IPS-NIHi11 (cell line): Measurements from ENCODE around the gene CDK19.
A peak's percentile ranks its signal among the peaks of the same experiment; 100 is the strongest.

Experiments
- DNase-seq: peaks from one replicate; pipeline ENCODE4 v3.0.0; 2012; ENCODE audit warnings: mixed read lengths, low spot score

Gene CDK19

DNA sequence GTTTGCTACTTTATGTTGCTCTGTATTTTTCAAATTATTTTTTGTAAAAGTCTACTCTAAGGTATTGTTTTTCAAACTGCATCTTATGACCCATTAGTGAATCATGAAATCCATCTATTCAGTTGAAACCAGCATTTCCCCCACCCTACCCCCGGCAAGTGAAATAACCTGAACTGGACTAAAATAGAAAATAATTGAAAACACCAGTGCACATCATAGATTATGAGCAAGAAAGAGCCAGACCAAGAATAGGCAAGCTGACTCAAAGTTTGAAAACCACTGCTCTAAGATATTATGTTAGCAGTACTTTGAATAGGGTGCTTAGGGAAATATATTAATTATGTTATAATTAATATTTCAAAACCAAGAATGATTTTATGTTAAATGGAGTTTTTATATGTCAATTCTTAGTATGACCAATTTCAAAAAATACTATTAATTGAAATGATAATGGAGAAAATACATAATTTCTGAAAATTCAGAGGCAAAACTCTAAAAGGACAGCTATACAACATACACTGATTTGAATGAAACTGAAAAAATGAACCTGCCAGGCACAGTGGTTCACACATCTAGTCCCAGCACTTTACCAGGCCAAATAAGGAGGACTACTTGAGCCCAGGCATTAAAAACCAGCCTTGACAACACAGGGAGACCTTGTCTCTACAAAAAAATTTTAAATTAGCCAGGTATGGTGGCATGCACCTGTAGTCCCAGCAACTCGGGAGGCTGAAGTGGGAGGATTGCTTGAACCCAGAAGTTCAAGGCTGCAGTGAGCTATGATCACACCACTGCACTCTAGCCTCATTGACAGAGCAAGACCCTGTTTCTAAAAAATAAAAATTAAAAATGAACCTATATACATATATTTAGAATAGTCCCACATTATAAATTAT is 112.0 kb downstream of the CDK19 start:
- no peak for DNase-seq

DNA sequence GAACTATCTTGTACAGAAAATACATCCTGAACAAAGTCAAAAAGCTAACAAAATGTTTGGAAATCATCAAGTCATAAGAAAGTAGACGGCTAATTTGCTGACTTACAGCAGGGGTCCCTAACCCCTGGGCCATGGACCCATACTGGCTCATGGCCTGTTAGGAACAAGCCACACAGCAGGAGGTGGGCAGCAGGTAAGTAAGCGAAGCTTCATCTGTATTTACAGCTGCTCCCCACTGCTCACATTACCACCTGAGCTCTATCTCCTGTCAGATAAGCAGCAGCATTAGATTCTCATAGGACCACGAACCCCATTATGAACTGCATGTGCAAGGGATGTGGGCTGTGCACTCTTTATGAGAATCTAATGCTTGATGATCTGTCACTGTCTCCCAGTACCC is 115.5 kb downstream of the CDK19 start:
- DNase-seq = no peak

DNA sequence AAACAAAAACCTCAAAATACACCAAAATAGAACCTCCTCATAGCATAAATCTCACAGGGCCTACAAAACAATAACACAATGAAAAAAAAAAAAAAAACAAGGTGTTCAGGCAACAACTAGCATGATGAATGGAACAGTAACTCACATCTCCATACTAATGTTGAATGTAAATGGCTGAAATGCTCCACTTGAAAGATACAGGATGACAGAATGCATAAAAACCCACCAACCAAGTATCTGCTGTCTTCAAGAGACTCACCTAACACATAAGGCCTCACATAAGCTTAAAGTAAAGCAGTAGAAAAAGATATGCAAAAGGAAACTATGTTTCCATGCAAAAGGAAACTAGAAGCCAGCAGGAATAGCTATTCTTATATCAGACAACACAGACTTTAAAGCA is 121.3 kb downstream of the CDK19 start:
- no peak for DNase-seq

DNA sequence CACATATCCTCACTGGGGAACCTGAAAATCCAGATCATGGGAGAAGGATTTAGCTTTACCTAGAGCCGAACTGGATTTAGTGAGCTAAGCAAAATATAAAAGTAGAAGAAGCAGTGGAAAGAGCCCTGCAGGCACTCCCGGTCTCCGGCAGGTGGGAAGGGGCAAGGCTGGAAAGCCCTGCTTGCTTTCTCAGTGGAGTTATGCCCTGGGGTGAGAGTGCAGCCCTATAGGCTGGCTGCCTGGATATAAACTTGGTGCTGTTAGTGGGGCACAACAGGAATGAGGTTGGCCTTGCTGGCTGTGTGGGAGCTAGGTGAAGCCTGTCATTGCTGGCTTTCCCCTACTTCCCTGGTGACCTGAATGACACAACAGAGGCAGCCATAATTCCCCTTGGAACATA is 122.0 kb downstream of the CDK19 start:
- no peak for DNase-seq

DNA sequence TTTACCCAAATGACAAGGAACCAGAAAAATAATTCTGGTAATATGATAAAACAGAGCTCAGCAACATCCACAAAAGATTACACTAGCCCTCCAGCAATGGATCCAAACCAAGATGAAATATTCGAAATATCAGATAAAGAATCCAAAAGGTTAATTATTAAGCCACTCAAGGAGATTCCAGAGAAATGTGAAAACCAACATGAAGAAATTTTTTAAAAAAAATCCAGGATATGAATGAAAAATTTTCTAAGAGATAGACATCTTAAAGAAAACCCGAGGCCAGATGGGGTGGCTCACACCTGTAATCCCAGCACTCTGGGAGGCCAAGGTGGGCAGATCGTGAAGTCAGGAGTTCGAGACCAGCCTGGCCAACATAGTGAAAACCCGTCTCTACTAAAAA is 124.4 kb downstream of the CDK19 start:
- no peak for DNase-seq

DNA sequence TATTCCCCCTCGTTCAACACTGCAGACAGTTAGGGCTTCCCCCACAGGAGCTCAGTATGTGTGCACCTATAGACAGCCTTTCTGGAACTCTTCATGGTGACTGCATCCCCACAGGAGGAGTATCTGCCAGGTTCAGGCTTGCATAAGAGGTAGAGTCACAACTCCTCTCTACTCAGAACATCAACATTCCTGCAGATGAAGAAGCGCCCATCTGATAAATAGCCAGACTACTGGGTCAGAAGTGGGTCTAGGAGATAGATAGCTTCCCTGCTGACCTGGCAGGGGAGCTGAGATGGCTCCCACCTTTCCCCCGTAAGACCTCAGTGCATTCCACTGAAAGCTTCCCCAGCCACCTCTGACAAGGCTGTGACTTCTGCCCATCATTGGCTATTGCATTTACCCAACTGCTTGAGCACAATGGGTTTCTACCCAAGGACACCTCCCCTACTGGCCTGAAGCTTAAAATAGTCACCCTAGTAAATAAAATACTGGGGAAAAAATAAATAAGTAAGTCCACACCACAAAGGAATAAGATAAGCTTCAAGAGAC is 125.1 kb downstream of the CDK19 start:
- DNase-seq = no peak

DNA sequence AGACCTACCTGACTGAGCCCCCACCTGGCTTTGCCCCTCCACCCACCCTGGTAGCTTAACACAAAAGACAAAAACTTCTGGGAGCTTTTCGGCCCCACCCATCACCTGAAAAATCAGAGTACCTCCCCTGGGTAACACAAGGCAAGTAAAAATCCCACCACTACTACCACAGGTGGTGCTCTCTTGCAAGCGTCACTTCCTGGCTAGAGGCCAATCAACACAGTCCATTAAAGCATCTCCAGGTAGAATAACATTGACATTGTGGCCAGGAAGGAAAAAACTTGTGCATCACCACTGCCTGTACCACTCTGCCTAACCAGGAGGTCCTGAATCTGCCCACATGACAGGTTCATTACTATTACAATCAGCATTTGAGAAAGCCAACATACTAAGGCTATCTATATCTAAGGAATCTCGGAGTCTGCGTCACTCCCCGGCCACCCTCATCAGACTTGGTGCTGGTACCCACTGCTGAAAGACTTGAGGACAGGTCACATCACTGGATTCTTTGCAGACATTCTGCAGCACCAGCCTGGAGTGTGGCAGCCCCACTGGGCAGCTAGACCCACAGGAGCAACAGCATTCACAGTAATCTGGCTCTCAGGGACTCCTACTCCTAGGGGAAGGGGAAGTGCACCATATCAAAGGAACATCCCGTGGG is 125.9 kb downstream of the CDK19 start:
- DNase-seq = peak; percentile 8

DNA sequence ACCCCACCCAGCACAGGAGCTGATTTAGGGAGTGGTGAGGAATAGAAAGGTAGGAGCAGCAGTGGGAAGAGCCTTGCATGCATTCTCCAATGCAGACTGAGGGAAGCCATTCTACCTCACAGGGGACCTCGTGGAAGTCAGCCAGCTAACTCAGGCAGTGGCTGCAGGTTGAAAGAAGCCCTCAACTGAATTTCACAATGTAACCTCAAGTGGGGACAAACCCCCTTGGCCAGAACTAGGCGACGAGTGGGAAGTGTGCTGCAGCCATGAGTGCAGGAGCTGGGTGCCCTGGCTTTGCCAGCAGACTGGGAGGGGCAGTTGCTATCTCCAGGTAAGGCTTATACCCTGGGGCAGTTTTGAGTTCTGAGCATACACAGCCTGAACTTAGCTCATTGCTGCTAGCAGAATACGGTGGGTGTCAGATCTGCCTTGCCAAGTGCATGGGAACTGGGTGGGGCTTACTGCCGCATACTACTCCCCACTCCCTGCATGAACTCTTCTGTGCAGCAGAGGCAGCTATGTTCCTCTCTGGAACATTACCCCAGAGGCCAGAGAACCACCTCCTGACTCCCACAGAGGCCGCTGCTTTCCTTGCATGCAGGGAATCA is 126.5 kb downstream of the CDK19 start:
- DNase-seq = no peak

DNA sequence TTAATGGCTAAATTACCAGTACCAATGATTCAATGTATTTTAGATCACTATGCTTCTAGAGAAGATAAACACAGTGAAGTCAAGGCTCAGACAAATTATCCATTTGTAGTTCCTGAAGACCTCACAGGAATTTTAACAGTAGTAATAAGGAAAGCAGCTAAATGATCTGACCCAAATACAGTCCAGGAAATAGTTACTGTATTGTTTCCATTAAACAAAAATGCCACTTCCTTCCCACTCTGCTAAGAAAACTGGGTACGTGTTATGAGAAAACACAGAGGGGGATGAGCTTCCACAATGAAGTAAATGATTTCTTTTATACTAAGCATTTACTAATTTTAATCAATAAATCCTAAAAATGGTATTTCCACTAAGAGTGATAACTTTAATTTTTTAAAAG is 127.9 kb downstream of the CDK19 start:
- DNase-seq = no peak

DNA sequence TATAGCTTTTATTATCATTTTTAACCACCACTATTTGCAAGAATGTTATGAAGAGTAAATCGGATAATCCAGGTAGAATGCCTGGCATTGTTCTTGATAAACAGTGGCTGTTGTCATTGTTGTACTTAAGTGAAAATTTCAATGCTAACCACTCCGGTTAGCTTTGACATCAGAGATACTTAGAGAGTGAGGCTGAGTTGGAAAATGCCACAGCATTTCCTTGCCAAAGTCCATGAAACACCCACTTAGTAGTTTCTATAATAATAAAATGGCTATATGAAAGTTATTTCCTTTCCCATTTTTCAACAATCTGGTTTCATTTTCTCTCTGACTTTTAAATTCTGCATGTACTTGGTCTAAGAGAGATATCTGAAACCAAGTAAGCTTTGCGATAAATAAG is 132.0 kb downstream of the CDK19 start:
- DNase-seq = no peak

DNA sequence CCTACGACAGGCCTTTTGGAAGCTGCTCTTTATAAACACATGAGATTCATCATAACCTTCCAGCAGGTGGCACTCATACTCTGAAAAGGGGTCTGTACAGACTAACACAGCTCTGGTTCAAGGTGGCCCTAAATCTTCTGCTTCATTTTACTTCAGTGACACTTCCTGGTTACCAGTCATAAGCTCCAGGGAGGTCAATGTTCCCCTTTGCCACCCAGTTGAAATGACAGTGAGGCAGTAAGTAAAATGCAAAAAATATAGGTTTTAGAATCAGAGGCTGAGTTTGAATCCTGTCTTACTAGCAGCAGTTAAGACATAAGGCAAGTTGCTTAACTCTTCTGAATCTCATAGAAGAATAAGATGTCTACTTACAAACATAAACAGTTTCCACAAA is 132.8 kb downstream of the CDK19 start:
- peak; percentile 67 for DNase-seq

DNA sequence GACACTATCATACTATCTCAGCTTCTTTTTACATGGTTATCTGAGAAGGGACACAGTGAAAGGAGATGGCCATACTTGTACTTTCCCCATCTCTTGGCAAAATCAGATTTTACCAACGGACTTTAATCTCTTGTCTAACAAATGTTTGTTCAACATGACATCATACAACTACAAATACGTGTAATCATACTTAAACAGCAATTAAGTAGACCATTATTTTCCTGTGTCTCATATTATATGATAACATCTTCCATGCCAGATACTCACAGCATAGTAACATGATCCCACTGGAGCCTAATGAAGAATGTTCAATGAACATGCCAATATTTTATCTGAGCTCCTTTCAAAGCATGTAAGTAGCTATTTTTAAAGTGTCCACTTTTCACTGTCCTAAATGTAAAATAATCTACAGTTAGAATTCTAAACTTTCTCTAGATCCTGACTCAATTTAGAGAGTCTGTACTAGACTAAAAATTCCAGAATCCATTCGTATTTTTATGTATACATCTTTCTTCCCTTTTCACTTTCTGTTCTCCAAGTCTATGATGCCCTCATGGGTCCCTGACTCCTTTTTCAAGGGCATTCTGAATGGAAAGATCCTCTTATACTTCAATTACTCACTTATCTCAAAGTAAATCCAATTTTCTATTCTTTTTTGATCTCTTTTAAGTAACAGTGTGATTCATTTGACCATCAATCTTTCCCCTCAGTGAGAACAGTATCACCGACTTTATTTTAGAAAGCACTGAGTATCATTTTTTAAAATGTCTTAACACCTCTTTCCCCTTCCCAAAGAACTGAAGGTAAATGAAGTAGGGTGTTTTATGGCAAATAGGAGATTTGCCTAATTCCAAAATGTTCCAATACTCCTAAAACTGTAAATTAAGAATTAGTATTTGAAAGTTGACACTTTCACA is 133.5 kb downstream of the CDK19 start:
- no peak for DNase-seq

DNA sequence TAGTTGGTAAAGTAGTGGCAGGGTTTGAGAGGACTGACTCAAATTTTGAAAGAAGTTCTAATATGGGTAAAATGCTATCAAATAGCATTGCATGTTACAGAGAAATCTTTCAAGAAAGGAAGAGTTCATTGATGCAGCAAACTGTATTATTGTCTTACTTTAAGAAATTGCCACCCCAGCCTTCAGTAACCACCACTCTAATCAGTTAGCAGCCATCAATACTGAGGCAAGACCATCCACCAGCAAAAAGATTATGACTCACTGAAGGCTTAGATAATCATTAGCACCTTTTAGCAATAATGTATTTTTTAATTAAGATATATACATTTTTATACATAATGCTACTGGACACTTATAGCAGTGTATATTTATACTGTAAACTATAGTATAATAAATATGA is 138.9 kb downstream of the CDK19 start:
- no peak for DNase-seq

DNA sequence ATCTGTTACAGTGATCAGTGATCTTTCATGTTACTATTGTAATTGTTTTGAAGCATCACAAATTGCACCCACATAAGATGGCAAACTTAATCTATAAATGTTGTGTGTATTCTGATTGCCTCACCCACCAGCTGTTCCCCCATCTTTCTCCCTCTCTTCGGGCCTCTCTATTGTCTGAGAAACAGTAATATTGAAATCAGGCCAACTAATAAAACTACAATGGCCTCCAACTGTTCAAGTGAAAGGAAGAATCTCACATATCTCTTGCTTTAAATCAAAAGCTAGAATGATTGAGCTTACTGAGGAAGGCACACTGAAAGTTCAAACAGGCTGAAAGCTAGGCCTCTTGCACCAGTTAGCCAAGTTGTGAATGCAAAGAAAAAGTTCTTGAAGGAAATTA is 141.2 kb downstream of the CDK19 start:
- no peak for DNase-seq

DNA sequence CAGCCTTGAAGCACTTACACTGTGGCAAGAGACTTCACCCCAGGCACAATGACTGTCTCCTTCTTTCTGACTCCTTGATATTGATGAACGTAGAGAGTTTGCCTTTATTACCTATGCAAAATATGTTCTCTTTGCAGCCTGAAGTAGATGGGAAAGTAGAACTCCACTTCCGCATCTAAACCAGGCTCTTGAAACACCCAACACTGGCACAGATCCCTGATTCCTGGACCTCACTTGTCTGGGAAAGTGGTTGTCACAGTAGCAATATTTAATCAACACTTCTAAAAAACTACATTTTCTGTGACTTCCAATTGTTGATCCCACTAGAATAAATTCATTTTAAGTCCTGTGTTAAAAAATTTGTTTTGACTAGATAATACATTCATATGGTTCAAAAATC is 143.1 kb downstream of the CDK19 start:
- DNase-seq = no peak

DNA sequence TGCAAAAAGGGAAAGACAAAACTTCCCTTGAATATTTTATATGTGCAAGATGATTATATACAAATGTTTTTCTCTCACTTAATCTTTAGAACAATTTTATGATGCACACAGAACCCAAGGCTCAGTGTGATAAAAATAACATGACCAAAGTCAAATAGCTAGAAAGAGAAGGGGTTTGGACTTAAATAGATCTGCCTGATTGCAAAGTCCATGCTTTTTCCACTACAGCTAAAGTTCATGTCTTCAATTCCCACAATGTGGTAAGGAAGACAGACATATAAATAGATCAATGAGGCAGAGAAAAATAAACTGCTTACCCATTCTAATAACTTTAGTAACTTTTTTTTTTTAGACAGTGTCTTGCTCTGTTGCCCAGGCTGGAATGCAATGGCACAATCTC is 143.8 kb downstream of the CDK19 start:
- no peak for DNase-seq

DNA sequence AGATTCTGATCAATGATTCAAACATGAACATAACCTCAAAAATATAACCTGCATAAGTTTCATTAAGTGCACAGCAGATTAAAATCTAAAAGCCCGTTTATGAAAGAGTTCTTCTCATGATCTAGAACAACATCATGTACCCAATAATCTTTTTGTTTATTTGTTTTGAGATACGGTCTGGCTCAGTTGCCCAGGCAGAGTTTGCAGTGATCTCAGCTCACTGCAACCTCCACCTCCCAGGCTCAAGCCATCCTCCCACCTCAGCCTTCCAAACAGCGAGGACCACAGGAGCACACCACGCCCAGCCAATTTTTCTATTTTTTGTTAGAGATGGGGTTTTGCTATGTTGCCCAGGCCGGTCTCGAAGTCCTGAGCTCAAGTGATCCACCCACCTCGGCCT is 149.7 kb downstream of the CDK19 start:
- DNase-seq = no peak

DNA sequence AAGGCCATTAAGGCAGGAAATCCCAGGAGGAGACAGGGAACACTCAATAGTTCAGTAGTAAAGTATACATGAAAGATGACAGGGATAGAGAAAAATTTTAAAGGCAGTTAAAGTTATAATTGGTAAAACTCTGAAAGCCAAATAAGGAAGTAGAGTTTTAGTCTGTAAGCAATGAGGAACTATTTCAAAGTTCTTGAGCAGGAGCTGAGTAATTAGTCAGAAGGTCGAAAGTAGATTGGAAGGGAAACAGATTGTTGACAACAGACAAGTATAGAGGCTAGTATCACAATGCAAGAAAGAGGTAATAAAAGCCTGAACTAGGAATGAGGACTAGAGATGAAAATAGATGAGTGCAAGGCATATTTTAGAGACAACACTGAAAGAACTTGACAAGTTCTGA is 150.3 kb downstream of the CDK19 start:
- no peak for DNase-seq

DNA sequence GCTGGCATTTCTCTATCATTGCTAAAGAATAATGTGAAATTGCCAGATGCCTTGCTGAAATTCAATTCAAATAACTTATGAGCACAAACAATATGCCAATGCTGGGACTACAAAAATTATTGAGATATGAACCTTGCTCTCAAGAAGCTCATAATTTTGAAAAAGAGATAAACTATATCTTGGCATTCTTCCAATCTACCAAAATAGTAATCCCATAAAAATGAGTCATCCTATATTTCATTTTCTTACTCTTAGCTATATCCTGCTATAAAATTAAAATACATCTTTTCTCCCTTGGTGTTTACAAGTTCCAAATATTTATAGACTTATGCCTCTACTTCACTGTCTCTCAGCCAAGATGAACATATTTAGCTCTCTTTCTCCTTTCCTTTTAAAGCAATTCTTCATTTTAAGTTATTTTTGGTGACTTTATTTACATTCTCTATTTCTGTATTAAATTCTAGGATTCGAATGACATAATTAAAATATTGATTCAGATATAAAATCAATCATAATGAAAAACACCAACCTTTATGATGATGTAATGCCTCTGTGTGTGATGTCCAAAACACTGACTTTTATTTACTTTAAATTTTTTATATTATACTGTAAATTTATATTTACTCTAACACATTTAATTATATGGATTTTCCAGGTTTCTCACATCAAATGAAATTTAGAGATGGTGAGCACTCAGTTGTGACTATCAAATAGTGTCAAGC is 152.6 kb downstream of the CDK19 start:
- DNase-seq = no peak

DNA sequence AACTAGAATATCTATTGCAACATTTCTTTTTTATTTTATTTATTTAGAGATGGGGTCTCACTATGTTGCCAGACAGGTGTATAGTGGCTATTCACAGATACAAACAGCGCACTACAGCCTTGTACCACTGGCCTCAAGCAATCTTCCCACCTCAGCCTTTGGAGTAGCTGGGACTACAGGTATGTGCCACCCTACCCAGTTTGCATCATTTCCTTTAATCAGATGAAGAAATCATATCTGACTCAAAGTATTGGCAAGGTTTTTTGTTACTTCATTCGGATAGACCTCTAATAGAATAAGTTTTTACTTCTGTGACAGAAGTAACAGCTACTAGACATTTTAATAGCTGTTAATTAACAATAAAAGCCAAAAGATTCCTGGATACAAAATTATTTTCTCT is 153.9 kb downstream of the CDK19 start:
- no peak for DNase-seq

DNA sequence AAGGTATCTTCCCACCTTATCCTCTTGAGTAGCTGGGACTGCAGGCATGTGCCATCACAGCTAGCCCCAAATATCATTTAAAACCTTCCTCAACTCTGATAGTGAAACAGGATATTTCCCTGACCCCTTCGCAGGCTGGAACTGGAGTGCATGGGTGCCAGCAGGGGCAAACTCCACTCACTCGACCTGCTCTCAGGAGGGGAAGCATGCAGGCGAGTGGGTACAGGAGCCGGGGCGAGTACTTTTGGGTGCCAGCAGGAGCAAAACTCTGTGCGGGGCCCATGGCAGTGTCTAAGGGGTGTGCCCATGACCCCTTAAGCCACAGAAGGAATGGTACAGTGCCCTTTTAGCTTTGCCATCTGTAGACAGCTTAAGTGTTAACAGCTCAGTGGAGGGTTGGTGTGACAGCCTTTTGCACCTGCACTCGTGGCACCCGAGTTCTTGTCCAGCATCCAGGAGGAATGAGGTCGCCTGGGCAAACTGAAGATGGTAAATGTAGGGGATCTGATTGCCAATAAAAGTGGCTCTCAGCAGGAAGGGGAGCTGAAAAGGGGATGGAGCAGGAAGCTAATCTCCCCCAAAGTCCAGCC is 155.1 kb downstream of the CDK19 start:
- DNase-seq = no peak
